GM12878 (cell line): Measurements from ENCODE around the gene PTPRD. TPM values are rescaled to one million over a fixed set of nuclear protein-coding genes. Genes with fewer than 3 reads are reported as not detected.

Experiments
- ATAC-seq: fragments of 200-7000 bp; cut with Tn5 transposase; 3 replicates; pipeline ENCODE4 v1.9.1; 2020; ENCODE audit warnings: mild to moderate bottlenecking, moderate library complexity
- BruUV-seq: library from RNA; stranded (reverse); fragments of 400-500 nt; replicated peaks from 2 replicates; lab custom pipeline; 2021; lab: Mats Ljungman, UMichigan
- CTCF ChIA-PET: fragments of 300-600 bp; sonication (Branson Sonifier 250); formaldehyde crosslinking; extraction: SDS; loops from one replicate; lab custom pipeline; 2021; ENCODE audit warnings: inconsistent platforms; lab: Yijun Ruan, JAX
- POLR2A ChIA-PET: fragments of 350-600 bp; formaldehyde crosslinking; extraction: SDS; loops from one replicate; lab custom pipeline; 2021; ENCODE audit warnings: inconsistent platforms; lab: Charles Lee
- RAD21 ChIA-PET: fragments of 300-600 bp; sonication (Branson Sonifier 250); formaldehyde crosslinking; loops from one replicate; lab custom pipeline; 2023; ENCODE audit warnings: antibody characterized with exemption; ENCODE audit not compliant: unreplicated experiment; lab: Charles Lee
- SMC1A ChIA-PET: fragments of 300-600 bp; sonication (Branson Sonifier 250); formaldehyde crosslinking; loops from one replicate; lab custom pipeline; 2023; ENCODE audit not compliant: unreplicated experiment, uncharacterized antibody; lab: Charles Lee
- DNase-seq: peaks from one replicate; pipeline ENCODE4 v3.0.0-alpha.2; 2011; ENCODE audit warnings: low read depth, low spot score
- FAIRE-seq: peaks from 3 replicates; lab custom pipeline; 2011; peaks lifted over from hg19 to GRCh38; lab: Jason Lieb, UNC
- H2AFZ ChIP-seq: 2 replicates; pipeline ENCODE4 v1.6.0; 2011; ENCODE audit warnings: low read depth, low read length, control low read depth; ENCODE audit not compliant: control insufficient read depth
- H3K27ac ChIP-seq: 2 replicates; pipeline ENCODE4 v1.5.1; 2011; ENCODE audit warnings: control low read depth; ENCODE audit not compliant: control insufficient read depth, insufficient read depth
- H3K27me3 ChIP-seq, 2 experiments: replicated peaks in 1 of 2; 2 replicates each; pipeline versions ENCODE4 v1.6.0 to v1.6.1; 2011; ENCODE audit warnings: low read length in 1 of 2; ENCODE audit not compliant: control insufficient read depth in 2 of 2, insufficient read depth in 2 of 2
- H3K36me3 ChIP-seq, 2 experiments: 2 replicates each; pipeline ENCODE4 v1.5.1; 2011; ENCODE audit warnings: low read length in 1 of 2; ENCODE audit not compliant: control insufficient read depth in 2 of 2, insufficient read depth in 2 of 2
- H3K4me1 ChIP-seq: 2 replicates; pipeline ENCODE4 v1.6.1; 2011; ENCODE audit warnings: mild to moderate bottlenecking, low read length, moderate library complexity, mixed read lengths; ENCODE audit not compliant: control insufficient read depth, insufficient read depth
- H3K4me2 ChIP-seq: 2 replicates; pipeline ENCODE4 v1.6.0; 2011; ENCODE audit warnings: control low read depth; ENCODE audit not compliant: control insufficient read depth, insufficient read depth
- H3K4me3 ChIP-seq: fragments of 200-600 bp; sonication (generic); 2 replicates; pipeline ENCODE4 v1.5.1; 2016
- H3K79me2 ChIP-seq: 2 replicates; pipeline ENCODE4 v1.6.0; 2011; ENCODE audit warnings: low read length; ENCODE audit not compliant: control insufficient read depth, insufficient read depth
- H3K9ac ChIP-seq: 2 replicates; pipeline ENCODE4 v1.8.0; 2011; ENCODE audit warnings: low read length, control low read depth, mixed read lengths; ENCODE audit not compliant: control insufficient read depth, insufficient read depth
- H3K9me3 ChIP-seq: replicated peaks from 3 replicates; pipeline ENCODE4 v1.5.1; 2011; ENCODE audit warnings: mild to moderate bottlenecking, low read length; ENCODE audit not compliant: control insufficient read depth, insufficient read depth
- H4K20me1 ChIP-seq: 2 replicates; pipeline ENCODE4 v1.6.0; 2011; ENCODE audit not compliant: control insufficient read depth, insufficient read depth
- CHD1 ChIP-seq: IDR thresholded peaks from 2 replicates; pipeline ENCODE4 v1.6.1; 2012; ENCODE audit warnings: low read depth, low read length, improper control_type of control experiment
- CHD4 ChIP-seq: fragments of 200-600 bp; sonication (generic); IDR thresholded peaks from 2 replicates; pipeline ENCODE4 v1.6.1; 2016; ENCODE audit warnings: mild to moderate bottlenecking
- CREM ChIP-seq: IDR thresholded peaks from 2 replicates; pipeline ENCODE4 v1.6.1; 2014; ENCODE audit warnings: antibody characterized with exemption, low read depth
- E2F4 ChIP-seq: IDR thresholded peaks from 2 replicates; pipeline ENCODE4 v1.6.1; 2012; ENCODE audit warnings: low read depth, low read length, improper control_type of control experiment
- GABPA ChIP-seq: IDR thresholded peaks from 2 replicates; pipeline ENCODE4 v1.6.1; 2014; ENCODE audit warnings: antibody characterized with exemption, low read depth, mild to moderate bottlenecking, inconsistent platforms
- IRF4 ChIP-seq: IDR thresholded peaks from 2 replicates; pipeline ENCODE4 v1.6.1; 2011; ENCODE audit warnings: low read depth, low read length
- MEF2A ChIP-seq: IDR thresholded peaks from 2 replicates; pipeline ENCODE4 v1.6.1; 2011; ENCODE audit warnings: low read depth, mild to moderate bottlenecking, low read length, moderate library complexity; ENCODE audit not compliant: insufficient read depth
- NR2F1 ChIP-seq: fragments of 450-650 bp; conservative IDR thresholded peaks from 2 replicates; pipeline ENCODE4 v1.6.1; 2017; ENCODE audit warnings: mild to moderate bottlenecking
- PKNOX1 ChIP-seq: fragments of 450-650 bp; IDR thresholded peaks from 2 replicates; pipeline ENCODE4 v1.6.1; 2016; ENCODE audit warnings: mild to moderate bottlenecking
- SMC3 ChIP-seq: IDR thresholded peaks from 2 replicates; pipeline ENCODE4 v1.6.1; 2011; ENCODE audit warnings: low read length, improper control_type of control experiment, borderline replicate concordance
- SRF ChIP-seq, 2 experiments: IDR thresholded peaks; 2 replicates each; pipeline ENCODE4 v1.6.1; 2011; ENCODE audit warnings: low read depth in 2 of 2, low read length in 2 of 2, mild to moderate bottlenecking in 1 of 2, moderate library complexity in 1 of 2
- USF2 ChIP-seq: IDR thresholded peaks from 2 replicates; pipeline ENCODE4 v1.6.1; 2011; ENCODE audit warnings: low read depth, low read length, improper control_type of control experiment, borderline replicate concordance
- ZNF592 ChIP-seq: fragments of 450-650 bp; IDR thresholded peaks from 2 replicates; pipeline ENCODE4 v1.6.1; 2017; ENCODE audit warnings: mild to moderate bottlenecking, moderate library complexity
- WGBS: methylation state at CpG from one replicate; pipeline ENCODE4 v1.1.6; 2016; ENCODE audit warnings: low lambda C conversion rate; ENCODE audit not compliant: insufficient replicate concordance, insufficient coverage; ENCODE audit errors: missing lambda C conversion rate; 5-methylcytosine and 5-hydroxymethylcytosine counted together
- in situ Hi-C: fragments of 300-500 bp; cut with MboI; formaldehyde crosslinking; loops from 9 replicates; pipeline ENCODE4 v1.14.3; 2018; ENCODE audit warnings: mixed read lengths
- intact Hi-C: fragments of 100-400 bp; cut with micrococcal nuclease; formaldehyde crosslinking; loops from one replicate; pipeline ENCODE4 v1.14.2; 2022; ENCODE audit not compliant: unreplicated experiment
- polyA plus RNA-seq, 11 experiments: library from polyadenylated mRNA; depleted of rRNA in 4 of 11; unstranded in 6 of 11; stranded (reverse) in 5 of 11; fragments of >200 nt; fragmentation: Nextera tagmentation in 4 of 11; fragmentation: Illumina TruSeq in 1 of 11; extraction: Ambion mirVana in 4 of 11; extraction: Trizol in 1 of 11; gene quantifications; 1 replicate in 1 of 11; 2 replicates in 10 of 11; pipeline versions ENCODE4 v1.2.1 to v1.2.3, GENCODE V29; 2011 to 2016; ENCODE audit warnings: inconsistent platforms in 2 of 11, missing spikeins in 2 of 11, low read depth in 1 of 11
- total RNA-seq, 4 experiments: library from RNA; depleted of rRNA in 3 of 4; stranded (reverse); fragments of >200 nt in 3 of 4; fragmentation: Illumina TruSeq in 1 of 4; extraction: Trizol in 1 of 4; gene quantifications; 2 replicates each; pipeline versions ENCODE4 v1.2.1 to v1.2.3, GENCODE V29; 2013 to 2021

The PTPRD gene
- total and polyA plus RNA-seq, 10 of the 15 experiments (the other 5 are each of a cell fraction or from before 2014, with no cell fraction given), result under 0.01 to 0.05 (median 0.01) TPM; not detected in 7

- TF ChIP-seq USF2, result no peak
- no peak for TF ChIP-seq SMC3
- TF ChIP-seq PKNOX1, result no peak
Measured at GRCh38 chr9:9605681-9606080, 1007.1 kb downstream of the PTPRD start (continued).

GRCh38 chr9:9603345-9603744 is 1009.5 kb downstream of the PTPRD start:
- POLR2A ChIA-PET, result no interaction called here
- TF ChIP-seq CHD4 (no peak), CREM (no peak), SRF (IDR thresholded peaks at IDR 0.05; ENCODE audit: low read depth in 2 of 2, low read length in 2 of 2) (no peak), CHD1 (no peak), E2F4 (no peak), GABPA (no peak), ZNF592 (no peak), MEF2A (no peak), NR2F1 (no peak), IRF4 (no peak)

More at GRCh38 chr9:9603345-9603744, 1009.5 kb downstream of the PTPRD start:
- Histone ChIP-seq H3K79me2 (no peaks in the 10 kb centered on the region), H3K4me1 (no peaks in the 10 kb centered on the region), H3K36me3 (no peaks in the 10 kb centered on the region), H3K4me3 (no peak overlapping the region), H2AFZ (no peak overlapping the region), H3K27me3 (no peaks in the 10 kb centered on the region), H3K27ac (no peak overlapping the region), H4K20me1 (no peaks in the 10 kb centered on the region), H3K4me2 (no peak overlapping the region), H3K9ac (no peak overlapping the region), H3K9me3 (no peaks in the 10 kb centered on the region)
- ChIA-PET SMC1A (interaction anchor here (1.3 to 5.7 kb wide), 2 partner anchors 188 to 339 kb away, joined by 3 to 69 read pairs; no protein-coding TSS in a partner anchor), RAD21 (interaction anchor here (1.0 to 1.4 kb wide), 2 partner anchors 189 to 340 kb away, joined by 3 to 4 read pairs; no protein-coding TSS in a partner anchor), CTCF (interaction anchor here (0.6 to 6.9 kb wide), 4 partner anchors 14 to 370 kb away, joined by 3 to 119 read pairs (median 6); no protein-coding TSS in a partner anchor)
- intact Hi-C loops, result no loop called here
- FAIRE-seq (no peak), DNase-seq (no peak), ATAC-seq (peak; percentile 28; the same call in 1 of the 3 replicates)
- WGBS, result 93% methylated on average over 2 of the region's 2 CpGs
- in situ Hi-C loops, result loop anchor here (5.0 to 10.0 kb wide), 2 partner anchors 189 to 341 kb away; no protein-coding TSS in a partner anchor
- no TSS peak for BruUV-seq
